Measurements from ENCODE around the gene PRM1. TPM values are rescaled to one million over a fixed set of nuclear protein-coding genes. Genes with fewer than 3 reads are reported as not detected.

The PRM1 gene
- total and polyA plus RNA-seq, 2 of the 13 experiments (the other 11 are each of a cell fraction or from before 2014, with no cell fraction given) = not detected

DNA sequence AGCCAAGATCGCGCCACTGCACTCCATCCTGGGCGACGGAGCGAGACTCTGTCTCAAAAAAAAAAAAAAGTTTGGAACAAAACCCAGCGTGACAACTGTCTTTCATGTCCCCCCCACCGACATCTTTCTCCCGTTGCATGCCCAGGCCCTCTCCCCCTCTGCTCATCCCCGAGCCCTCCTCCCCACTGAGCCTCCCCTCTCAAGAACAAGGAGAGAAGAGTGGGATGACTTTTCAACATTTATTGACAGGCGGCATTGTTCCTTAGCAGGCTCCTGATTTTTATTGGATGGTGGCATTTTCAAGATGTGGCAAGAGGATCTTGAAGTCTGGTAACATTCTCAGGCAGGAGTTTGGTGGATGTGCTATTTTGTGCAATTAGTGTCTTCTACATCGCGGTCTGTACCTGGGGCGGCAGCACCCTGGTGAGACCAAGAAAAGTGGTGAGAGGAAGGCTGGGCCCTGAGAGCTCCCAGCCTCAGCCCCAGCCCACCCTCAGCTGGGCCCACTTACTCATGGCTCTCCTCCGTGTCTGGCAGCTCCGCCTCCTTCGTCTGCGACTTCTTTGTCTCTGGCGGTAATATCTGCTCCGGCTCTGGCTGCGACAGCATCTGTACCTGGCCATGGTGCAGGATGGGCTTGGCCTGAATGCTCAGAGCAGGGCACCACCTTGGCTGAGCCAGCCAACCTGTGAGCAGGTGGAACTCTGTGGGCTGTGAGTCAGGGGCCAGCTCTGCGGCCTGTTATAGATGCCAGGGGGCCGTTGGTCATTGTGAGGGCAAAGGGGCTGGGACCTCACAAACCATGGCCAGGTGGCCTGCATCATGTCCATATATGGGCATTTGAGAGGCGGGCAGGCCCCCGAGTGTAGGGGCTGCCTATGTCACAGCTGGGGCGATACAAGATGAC, at the start of gene PRM1 (continued):
- TF ChIP-seq, protein P1, sequence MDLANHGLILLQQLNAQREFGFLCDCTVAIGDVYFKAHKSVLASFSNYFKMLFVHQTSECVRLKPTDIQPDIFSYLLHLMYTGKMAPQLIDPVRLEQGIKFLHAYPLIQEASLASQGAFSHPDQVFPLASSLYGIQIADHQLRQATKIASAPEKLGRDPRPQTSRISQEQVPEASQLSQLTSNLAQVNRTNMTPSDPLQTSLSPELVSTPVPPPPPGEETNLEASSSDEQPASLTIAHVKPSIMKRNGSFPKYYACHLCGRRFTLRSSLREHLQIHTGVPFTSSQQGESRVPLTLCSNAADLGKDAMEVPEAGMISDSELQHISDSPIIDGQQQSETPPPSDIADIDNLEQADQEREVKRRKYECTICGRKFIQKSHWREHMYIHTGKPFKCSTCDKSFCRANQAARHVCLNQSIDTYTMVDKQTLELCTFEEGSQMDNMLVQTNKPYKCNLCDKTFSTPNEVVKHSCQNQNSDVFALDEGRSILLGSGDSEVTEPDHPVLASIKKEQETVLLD (CRISPR knock-in tag; IDR thresholded peaks at IDR 0.05; ENCODE audit: low read depth) = no peak
- TF ChIP-seq RARG (CRISPR knock-in tag; IDR thresholded peaks at IDR 0.05; ENCODE audit: low read depth) = no peak
- TF ChIP-seq NR2F6 (IDR thresholded peaks at IDR 0.05) = no peak
- no peak for TF ChIP-seq NR2F6 (CRISPR knock-in tag; IDR thresholded peaks at IDR 0.05)
- TF ChIP-seq TCF12 (IDR thresholded peaks at IDR 0.05) = no peak
- TF ChIP-seq TCF12 (CRISPR knock-in tag; IDR thresholded peaks at IDR 0.05) = no peak
- TF ChIP-seq IKZF1 (IDR thresholded peaks at IDR 0.05) = no peak
- TF ChIP-seq ARID5B (CRISPR knock-in tag; IDR thresholded peaks at IDR 0.05) = no peak
- TF ChIP-seq ZNF83 (CRISPR knock-in tag; IDR thresholded peaks at IDR 0.05; ENCODE audit: borderline replicate concordance) = no peak
- no peak for TF ChIP-seq CEBPG (CRISPR knock-in tag; IDR thresholded peaks at IDR 0.05)
- no peak for TF ChIP-seq RBAK (CRISPR knock-in tag; IDR thresholded peaks at IDR 0.05)
- TF ChIP-seq E2F2 (CRISPR knock-in tag; IDR thresholded peaks at IDR 0.05; ENCODE audit: borderline replicate concordance) = 0 out of 2 replicates have a peak, but pooled peaks have one; percentile 37
- 0 out of 2 replicates have a peak, but pooled peaks have one; percentile 47 for TF ChIP-seq GTF3A (CRISPR knock-in tag; conservative IDR thresholded peaks at IDR 0.05)
- no peak for TF ChIP-seq ZNF44 (CRISPR knock-in tag; IDR thresholded peaks at IDR 0.05)
- no peak for TF ChIP-seq ZNF674 (CRISPR knock-in tag; IDR thresholded peaks at IDR 0.05; ENCODE audit: low read depth)
- peak; percentile 71 for TF ChIP-seq AGO1 (IDR thresholded peaks at IDR 0.05; ENCODE audit: low read depth, low read length, poor library complexity, severe bottlenecking)
- TF ChIP-seq MATR3 (CRISPR knock-in tag; IDR thresholded peaks at IDR 0.05) = 0 out of 2 replicates have a peak, but pooled peaks have one; percentile 15
- TF ChIP-seq ZNF530 (CRISPR knock-in tag; IDR thresholded peaks at IDR 0.05; ENCODE audit: low read depth) = no peak
- TF ChIP-seq, protein P2, sequence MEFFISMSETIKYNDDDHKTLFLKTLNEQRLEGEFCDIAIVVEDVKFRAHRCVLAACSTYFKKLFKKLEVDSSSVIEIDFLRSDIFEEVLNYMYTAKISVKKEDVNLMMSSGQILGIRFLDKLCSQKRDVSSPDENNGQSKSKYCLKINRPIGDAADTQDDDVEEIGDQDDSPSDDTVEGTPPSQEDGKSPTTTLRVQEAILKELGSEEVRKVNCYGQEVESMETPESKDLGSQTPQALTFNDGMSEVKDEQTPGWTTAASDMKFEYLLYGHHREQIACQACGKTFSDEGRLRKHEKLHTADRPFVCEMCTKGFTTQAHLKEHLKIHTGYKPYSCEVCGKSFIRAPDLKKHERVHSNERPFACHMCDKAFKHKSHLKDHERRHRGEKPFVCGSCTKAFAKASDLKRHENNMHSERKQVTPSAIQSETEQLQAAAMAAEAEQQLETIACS (CRISPR knock-in tag; IDR thresholded peaks at IDR 0.05) = no peak
- no peak for TF ChIP-seq SRSF1 (optimal IDR thresholded peaks at IDR 0.05; ENCODE audit: low read depth, low read length)
- no peak for TF ChIP-seq ZNF841 (CRISPR knock-in tag; IDR thresholded peaks at IDR 0.05; ENCODE audit: borderline replicate concordance)
